K562 treated with DMSO at 1 percent for 24 hours (cell line): Measurements from ENCODE around the gene ZNF793. TPM values are rescaled to one million over a fixed set of nuclear protein-coding genes. Genes with fewer than 3 reads are reported as not detected.

ENCODE experiments used
- total RNA-seq: library from RNA; unstranded; fragments of 300-600 nt; gene quantifications from 2 replicates; pipeline ENCODE4 v1.2.3, GENCODE V29; 2022; ENCODE audit warnings: low read depth; ENCODE audit not compliant: insufficient read depth

ZNF793 gene
- total RNA-seq = 0.63 TPM in 1 of 2 replicates, not detected in the other

DNA sequence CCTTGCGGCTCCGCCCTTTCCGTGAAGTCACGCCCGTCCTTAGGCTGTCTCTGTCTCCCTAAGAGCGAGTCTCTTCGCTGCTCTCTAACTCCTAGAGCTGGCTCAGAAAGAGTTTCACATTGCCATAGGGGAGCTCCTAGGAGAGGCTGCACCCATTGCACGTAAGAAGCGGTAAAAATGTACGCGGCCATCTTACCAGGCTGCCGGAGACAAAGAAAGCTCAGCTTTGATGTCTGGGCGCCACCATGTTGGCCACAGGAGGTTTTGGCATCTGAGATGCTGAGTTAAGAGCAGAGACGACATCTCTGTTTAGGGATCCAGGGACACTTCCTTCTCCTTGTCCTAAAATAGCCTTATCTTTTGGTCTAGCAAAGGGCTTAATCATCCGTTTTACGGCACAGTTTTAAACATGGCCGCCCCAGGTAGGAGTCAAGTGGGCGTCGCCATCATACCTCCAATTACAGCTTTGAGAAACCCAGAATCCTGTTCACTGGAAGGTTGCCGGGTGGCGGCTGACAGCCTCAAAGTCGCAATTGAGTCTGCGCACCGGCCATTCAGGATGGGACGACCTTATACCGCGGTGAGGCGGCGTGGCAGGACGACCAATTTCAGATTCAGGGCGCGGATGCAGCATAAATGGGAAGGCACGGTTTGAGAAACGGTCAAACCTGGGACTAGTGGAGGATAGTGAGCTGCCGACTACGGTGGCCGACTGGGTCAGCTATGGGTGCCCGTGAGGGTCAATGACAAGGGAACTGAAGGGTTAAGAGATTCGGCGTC lies at the start of gene ZNF793:
Gene ZNF793, plus strand, starts transcription at position 553 of the 780 bp plus-strand sequence. CDS start 16,501 bp downstream, outside the sequence.

GRCh38 chr19:37466798-37467607 lies 39.7 kb upstream of the ZNF793 start, which contains the start of gene ZNF569:
Gene ZNF569, minus strand, starts transcription at chr19:37467444. Its CDS starts 22,523 bp downstream, at chr19:37444921.

GRCh38 chr19:37468961-37469777 lies 37.6 kb upstream of the ZNF793 start, which contains the start of gene ZNF570:
Gene ZNF570, plus strand, starts transcription at chr19:37469356. Its CDS starts 999 bp downstream, at chr19:37470355.

Other genes with a start within 250 kb of the ZNF793 start
- 0.21 and 0.54 TPM in 2 replicates for gene ZNF527, start 135.8 kb upstream of the ZNF793 start, total RNA-seq
- 1.2 and 2.9 TPM in 2 replicates for gene ZNF569, start 39.5 kb upstream of the ZNF793 start, total RNA-seq
- 0.37 and 0.45 TPM in 2 replicates for gene ZNF570, start 37.6 kb upstream of the ZNF793 start, total RNA-seq
- gene ZNF571, start 87.9 kb downstream of the ZNF793 start, total RNA-seq = 0.90 and 0.98 TPM in 2 replicates
- gene ZNF540, start 87.9 kb downstream of the ZNF793 start, total RNA-seq = 0.20 and 0.36 TPM in 2 replicates
- 1.9 and 5.6 TPM in 2 replicates for gene ZFP30, start 148.5 kb downstream of the ZNF793 start, total RNA-seq
- 2.4 and 5.2 TPM in 2 replicates for gene ZNF607, start 212.8 kb downstream of the ZNF793 start, total RNA-seq